Tibial nerve (tissue), 4 donors: ENCODE results near the gene TRMU. TPM values are rescaled to one million over a fixed set of nuclear protein-coding genes. Genes with fewer than 3 reads are reported as not detected.

Experiments used
- DNase-seq, 2 donors: peaks; one replicate each; pipeline ENCODE4 v3.0.0-alpha.2; 2019; ENCODE audit warnings: low spot score in 2 of 2
- H3K27ac ChIP-seq, 4 donors: fragments of 200-600 bp; sonication (generic) in 3 of 4; one replicate each; pipeline ENCODE4 v1.5.1; 2017 to 2019; ENCODE audit warnings: mild to moderate bottlenecking in 1 of 4
- H3K27me3 ChIP-seq, 2 donors: fragments of 200-600 bp; sonication (generic) in 1 of 2; one replicate each; pipeline versions ENCODE4 v1.5.1 to v1.6.0; 2017 to 2019
- H3K36me3 ChIP-seq, 3 donors: fragments of 200-600 bp; sonication (generic); one replicate each; pipeline ENCODE4 v1.5.1; 2018 to 2019
- H3K4me1 ChIP-seq, 4 donors: fragments of 200-600 bp; sonication (generic) in 3 of 4; one replicate each; pipeline ENCODE4 v1.5.1; 2017 to 2019
- H3K4me3 ChIP-seq, 4 donors: fragments of 200-600 bp; sonication (generic) in 3 of 4; one replicate each; pipeline ENCODE4 v1.5.1; 2017 to 2019; ENCODE audit warnings: mild to moderate bottlenecking in 1 of 4, moderate library complexity in 1 of 4
- H3K9me3 ChIP-seq, 4 donors: fragments of 200-600 bp; sonication (generic) in 3 of 4; one replicate each; pipeline ENCODE4 v1.5.1; 2017 to 2019
- CTCF ChIP-seq, 5 experiments: fragments of 200-600 bp in 3 of 5; fragments of 450-650 bp in 2 of 5; sonication (generic) in 3 of 5; IDR thresholded peaks; one replicate each; pipeline ENCODE4 v1.5.1; 2016 to 2019; ENCODE audit warnings: antibody characterized with exemption in 5 of 5, mild to moderate bottlenecking in 3 of 5, moderate library complexity in 2 of 5
- EP300 ChIP-seq, 2 donors: sonication (generic); formaldehyde crosslinking; IDR thresholded peaks; one replicate each; pipeline ENCODE4 v1.6.1; 2017; ENCODE audit warnings: antibody characterized with exemption in 2 of 2, mild to moderate bottlenecking in 1 of 2
- POLR2A ChIP-seq, 2 donors: fragments of 450-650 bp; IDR thresholded peaks; one replicate each; pipeline ENCODE4 v1.6.1; 2017; ENCODE audit warnings: antibody characterized with exemption in 2 of 2, mild to moderate bottlenecking in 2 of 2, moderate library complexity in 2 of 2
- WGBS, 2 donors: methylation state at CpG; one replicate each; pipeline ENCODE4 v1.1.5; 2018; 5-methylcytosine and 5-hydroxymethylcytosine counted together
- total RNA-seq, 4 donors: library from RNA; depleted of rRNA; stranded (reverse); fragments of >200 nt; gene quantifications; one replicate each; pipeline ENCODE4 v1.1.0, GENCODE V29; 2016

TRMU gene
- total RNA-seq, 4 donors from 2014 or later, result 50.0 to 85.3 (median 64.5) TPM

DNA sequence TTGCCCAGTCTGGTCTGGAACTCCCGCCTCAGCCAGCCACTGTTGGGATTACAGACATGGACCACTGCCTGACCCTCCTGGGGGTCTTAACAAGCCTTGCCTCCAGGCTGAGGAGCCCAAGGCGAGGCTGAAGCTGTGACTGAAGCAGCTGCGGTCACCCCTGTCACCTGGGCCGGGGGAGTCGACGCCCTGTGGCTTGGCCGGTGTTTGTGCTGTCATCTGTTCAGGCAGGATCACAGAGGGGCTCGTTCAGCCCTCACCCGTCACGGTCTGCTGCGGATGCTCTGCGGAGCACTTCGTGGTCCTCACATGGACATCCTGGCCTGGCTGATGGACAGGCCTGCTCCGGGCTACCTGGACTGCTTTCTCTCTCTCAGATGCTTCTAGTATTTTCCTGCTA lies 23.8 kb downstream of the TRMU start:
- WGBS, 2 donors, result 87 to 96% methylated on average over 7 to 13 of the region's 14 CpGs
- peaks cover 0 to 60% (median 3%) of the 10 kb centered on the region in 3 donors for H3K36me3 ChIP-seq
- no peak for DNase-seq

DNA sequence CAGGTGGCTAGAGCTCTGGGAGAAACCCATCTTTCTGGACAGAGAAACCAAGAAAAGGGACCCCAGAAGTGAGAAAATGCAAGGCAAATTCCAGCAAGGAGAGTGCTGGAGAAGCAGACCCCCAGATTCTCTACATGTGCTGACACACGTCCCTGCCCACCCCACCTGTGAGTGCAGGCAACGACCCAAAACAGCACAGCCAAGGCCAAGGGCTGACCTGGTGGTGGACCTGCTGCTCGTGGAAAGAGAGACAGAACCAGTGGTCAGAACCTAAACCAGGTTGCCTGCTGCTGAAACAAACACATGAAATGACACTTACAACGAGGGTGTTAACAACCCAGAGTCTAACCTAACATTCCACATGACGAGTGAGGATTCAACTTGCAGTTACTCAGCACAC lies 24.6 kb downstream of the TRMU start:
- H3K4me1 ChIP-seq, result no peaks in the 10 kb centered on the region

More for the DNA sequence above, 23.8 kb downstream of the TRMU start:
- no peak overlapping the region for H3K4me3 ChIP-seq
- H3K9me3 ChIP-seq, result peaks cover 0 to 13% (median 0%) of the 10 kb centered on the region in 4 donors
- TF ChIP-seq EP300 (IDR thresholded peaks at IDR 0.05) (no peak), CTCF (IDR thresholded peaks at IDR 0.05) (no peak), POLR2A (IDR thresholded peaks at IDR 0.05) (no peak)
- H3K27ac ChIP-seq, result no peak overlapping the region
- no peaks in the 10 kb centered on the region for H3K4me1 ChIP-seq
- H3K27me3 ChIP-seq, result peaks cover 0 to 10% of the 10 kb centered on the region in 2 donors

GRCh38 chr22:46360891-46361290 lies 25.4 kb downstream of the TRMU start:
- peaks cover 0 to 44% (median 0%) of the 10 kb centered on the region in 3 donors for H3K36me3 ChIP-seq
- H3K27me3 ChIP-seq, result peaks cover 0 to 23% of the 10 kb centered on the region in 2 donors
- DNase-seq, result no peak
- TF ChIP-seq EP300 (IDR thresholded peaks at IDR 0.05) (no peak), POLR2A (IDR thresholded peaks at IDR 0.05) (no peak), CTCF (IDR thresholded peaks at IDR 0.05) (no peak)
- WGBS, 2 donors, result 92 to 93% methylated on average over 10 of the region's 10 CpGs
- H3K4me3 ChIP-seq, result no peak overlapping the region
- no peaks in the 10 kb centered on the region for H3K4me1 ChIP-seq
- H3K27ac ChIP-seq, result no peak overlapping the region
- peaks cover 0 to 13% (median 0%) of the 10 kb centered on the region in 4 donors for H3K9me3 ChIP-seq

More for the DNA sequence above, 24.6 kb downstream of the TRMU start:
- H3K4me3 ChIP-seq, result no peak overlapping the region
- no peak for TF ChIP-seq POLR2A (IDR thresholded peaks at IDR 0.05)
- TF ChIP-seq CTCF (IDR thresholded peaks at IDR 0.05), result no peak
- no peak for TF ChIP-seq EP300 (IDR thresholded peaks at IDR 0.05)
- peaks cover 0 to 18% of the 10 kb centered on the region in 2 donors for H3K27me3 ChIP-seq
- 83 to 88% methylated on average over 5 of the region's 5 CpGs for WGBS, 2 donors
- no peak for DNase-seq
- H3K36me3 ChIP-seq, result peaks cover 0 to 52% (median 0%) of the 10 kb centered on the region in 3 donors
- H3K9me3 ChIP-seq, result peaks cover 0 to 13% (median 0%) of the 10 kb centered on the region in 4 donors
- H3K27ac ChIP-seq, result no peak overlapping the region

DNA sequence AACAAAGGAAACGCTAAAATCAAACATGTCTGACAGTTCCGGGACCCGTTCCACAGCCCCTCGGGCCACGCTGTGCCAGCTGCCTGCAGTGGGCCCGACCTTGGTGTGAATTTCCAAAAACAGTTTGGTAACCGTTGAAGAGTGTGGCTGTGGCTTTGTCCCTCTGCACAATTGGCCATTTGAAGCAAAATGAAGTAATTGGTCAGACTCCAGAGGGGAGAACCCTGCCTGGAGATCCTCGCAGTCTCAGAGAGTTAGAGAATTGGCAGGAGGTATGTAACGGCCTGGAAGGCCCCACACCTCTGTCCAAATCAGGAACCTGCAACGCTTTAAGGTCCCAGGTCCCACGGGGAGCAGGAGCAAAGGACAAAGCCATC lies 26.3 kb downstream of the TRMU start:
- WGBS, 2 donors, result 51 to 57% methylated on average over 11 of the region's 11 CpGs
- Histone ChIP-seq H3K4me1 (no peaks in the 10 kb centered on the region), H3K4me3 (no peak overlapping the region), H3K36me3 (peaks cover 0 to 35% (median 0%) of the 10 kb centered on the region in 3 donors), H3K9me3 (peaks cover 0 to 13% (median 0%) of the 10 kb centered on the region in 4 donors), H3K27ac (no peak overlapping the region), H3K27me3 (peaks cover 0 to 28% of the 10 kb centered on the region in 2 donors)
- DNase-seq, result no peak
- TF ChIP-seq POLR2A (IDR thresholded peaks at IDR 0.05) (no peak), CTCF (IDR thresholded peaks at IDR 0.05) (no peak), EP300 (IDR thresholded peaks at IDR 0.05) (no peak)

DNA sequence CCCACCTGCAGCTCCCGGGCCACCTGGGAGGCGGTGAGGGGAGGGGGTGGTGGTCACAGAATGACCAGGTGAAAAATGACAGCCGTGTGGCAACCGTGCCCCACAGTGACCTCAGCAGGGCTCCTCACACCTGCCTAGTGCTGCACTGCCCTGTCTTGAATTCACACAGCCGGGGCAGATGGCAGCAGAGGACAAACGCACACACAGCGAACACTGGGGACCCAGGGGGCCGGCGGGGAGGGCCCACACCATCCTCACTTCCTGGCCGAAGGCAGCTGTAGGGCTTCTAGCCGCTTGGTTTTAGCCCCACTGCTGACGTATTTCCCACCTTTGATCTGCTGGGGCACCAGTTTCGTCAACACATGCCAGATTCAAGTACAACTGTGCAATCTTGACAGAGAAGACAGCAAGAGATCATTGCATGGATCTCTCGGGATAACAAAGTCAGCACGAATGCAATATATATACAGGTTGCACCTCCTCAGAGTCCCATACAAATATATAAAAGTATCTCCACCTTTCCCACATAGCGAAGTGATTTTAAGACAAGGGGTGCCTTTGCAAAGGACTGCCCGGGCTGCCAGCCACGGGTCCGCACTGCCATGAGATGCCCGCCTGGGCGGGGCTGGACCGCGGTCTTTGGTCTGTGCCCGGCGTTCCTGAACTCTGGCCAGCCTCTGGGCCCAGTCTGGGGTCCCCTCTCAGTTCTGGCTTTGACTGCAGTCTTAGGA lies 26.9 kb downstream of the TRMU start:
- Histone ChIP-seq H3K9me3 (peaks cover 0 to 13% (median 0%) of the 10 kb centered on the region in 4 donors), H3K27me3 (peaks cover 0 to 34% of the 10 kb centered on the region in 2 donors), H3K36me3 (peaks cover 0 to 30% (median 0%) of the 10 kb centered on the region in 3 donors), H3K27ac (no peak overlapping the region), H3K4me1 (peaks cover 0 to 2% (median 0%) of the 10 kb centered on the region in 4 donors), H3K4me3 (no peak overlapping the region)
- no peak for DNase-seq
- TF ChIP-seq CTCF (IDR thresholded peaks at IDR 0.05), result no peak
- TF ChIP-seq POLR2A (IDR thresholded peaks at IDR 0.05), result no peak
- no peak for TF ChIP-seq EP300 (IDR thresholded peaks at IDR 0.05)
- 61 to 62% methylated on average over 25 of the region's 25 CpGs for WGBS, 2 donors
